Measurements from ENCODE around the gene TGFBR2. TPM values are rescaled to one million over a fixed set of nuclear protein-coding genes. Genes with fewer than 3 reads are reported as not detected.

TGFBR2 gene
- total and polyA plus RNA-seq, 10 of the 15 experiments (the other 5 are each of a cell fraction or from before 2014, with no cell fraction given) = 0.02 to 0.98 (median 0.18) TPM; not detected in 1

GRCh38 chr3:30742796-30743619 is 136.6 kb downstream of the TGFBR2 start (continued):
- no peak for TF ChIP-seq ELK1 (IDR thresholded peaks at IDR 0.05; ENCODE audit: low read depth, low read length)
- no peak for TF ChIP-seq ZNF274 (IDR thresholded peaks at IDR 0.05; ENCODE audit: insufficient read depth, insufficient read length)
